Fibroblast of pulmonary artery (primary cell): Measurements from ENCODE around the gene IGFBP5.

ENCODE experiments used
- DNase-seq: peaks from one replicate; pipeline ENCODE4 v3.0.0-alpha.2; 2010; ENCODE audit warnings: low read depth
- H3K4me3 ChIP-seq: replicated peaks from 2 replicates; pipeline ENCODE4 v1.5.1; 2011; ENCODE audit warnings: low read depth, mild to moderate bottlenecking, control low read depth, low read length, moderate library complexity
- TF ChIP-seq, protein P1 (sequence below): IDR thresholded peaks from 2 replicates; pipeline ENCODE4 v1.5.1; 2011; ENCODE audit warnings: mild to moderate bottlenecking, control low read depth, low read length, inconsistent platforms; ENCODE audit errors: missing control alignments

Gene IGFBP5

DNA sequence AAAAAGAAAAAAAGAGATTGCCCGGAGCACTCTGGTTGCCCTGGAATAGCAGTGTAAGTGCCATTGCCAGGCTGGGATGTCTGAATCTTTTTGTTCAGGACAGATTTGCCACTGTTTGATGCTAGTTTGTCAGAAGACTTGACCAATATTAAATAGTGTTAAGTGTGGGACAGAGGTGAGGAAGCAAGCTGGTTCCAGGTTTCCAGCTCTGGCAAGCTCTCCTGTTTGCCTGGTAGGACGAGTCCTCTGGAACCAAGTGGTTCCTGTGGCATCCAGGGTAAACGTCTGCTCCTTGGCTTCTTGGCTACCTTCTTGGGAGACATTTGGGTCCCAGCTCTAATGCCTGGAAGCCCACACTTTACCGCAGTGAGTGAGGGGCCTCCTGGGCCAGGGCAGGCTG is 20.8 kb upstream of the IGFBP5 start:
- H3K4me3 ChIP-seq: no peak overlapping the region
- no peak for DNase-seq
- TF ChIP-seq, protein P1, sequence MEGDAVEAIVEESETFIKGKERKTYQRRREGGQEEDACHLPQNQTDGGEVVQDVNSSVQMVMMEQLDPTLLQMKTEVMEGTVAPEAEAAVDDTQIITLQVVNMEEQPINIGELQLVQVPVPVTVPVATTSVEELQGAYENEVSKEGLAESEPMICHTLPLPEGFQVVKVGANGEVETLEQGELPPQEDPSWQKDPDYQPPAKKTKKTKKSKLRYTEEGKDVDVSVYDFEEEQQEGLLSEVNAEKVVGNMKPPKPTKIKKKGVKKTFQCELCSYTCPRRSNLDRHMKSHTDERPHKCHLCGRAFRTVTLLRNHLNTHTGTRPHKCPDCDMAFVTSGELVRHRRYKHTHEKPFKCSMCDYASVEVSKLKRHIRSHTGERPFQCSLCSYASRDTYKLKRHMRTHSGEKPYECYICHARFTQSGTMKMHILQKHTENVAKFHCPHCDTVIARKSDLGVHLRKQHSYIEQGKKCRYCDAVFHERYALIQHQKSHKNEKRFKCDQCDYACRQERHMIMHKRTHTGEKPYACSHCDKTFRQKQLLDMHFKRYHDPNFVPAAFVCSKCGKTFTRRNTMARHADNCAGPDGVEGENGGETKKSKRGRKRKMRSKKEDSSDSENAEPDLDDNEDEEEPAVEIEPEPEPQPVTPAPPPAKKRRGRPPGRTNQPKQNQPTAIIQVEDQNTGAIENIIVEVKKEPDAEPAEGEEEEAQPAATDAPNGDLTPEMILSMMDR: no peak

DNA sequence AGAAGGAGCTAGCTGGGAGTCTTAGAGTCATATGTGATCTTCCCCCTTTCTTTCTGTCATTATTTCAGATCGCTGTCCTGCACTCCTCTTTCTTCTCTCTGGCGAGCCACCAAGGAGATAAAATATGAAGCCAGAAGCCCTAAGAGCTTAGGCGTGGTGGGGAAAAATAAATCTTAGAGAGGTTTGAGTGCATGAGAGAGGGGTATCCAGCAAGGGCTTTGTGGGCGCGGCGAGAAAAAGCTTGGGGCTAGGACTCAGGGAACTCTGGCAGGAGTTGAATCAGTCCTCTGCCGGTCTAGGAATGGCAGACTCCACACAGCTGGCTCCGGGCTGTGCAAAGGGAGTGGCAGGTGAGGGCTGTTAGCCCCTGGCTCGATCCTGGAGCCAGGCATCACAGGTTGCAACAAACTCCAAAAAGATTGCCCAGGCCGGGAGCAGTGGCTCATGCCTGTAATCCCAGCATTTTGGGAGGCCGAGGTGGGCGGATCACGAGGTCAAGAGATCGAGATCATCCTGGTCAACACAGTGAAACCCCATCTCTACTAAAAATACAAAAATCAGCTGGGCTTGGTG is 20.1 kb upstream of the IGFBP5 start:
- no peak for DNase-seq
- TF ChIP-seq, protein P1: no peak
- no peak overlapping the region for H3K4me3 ChIP-seq

DNA sequence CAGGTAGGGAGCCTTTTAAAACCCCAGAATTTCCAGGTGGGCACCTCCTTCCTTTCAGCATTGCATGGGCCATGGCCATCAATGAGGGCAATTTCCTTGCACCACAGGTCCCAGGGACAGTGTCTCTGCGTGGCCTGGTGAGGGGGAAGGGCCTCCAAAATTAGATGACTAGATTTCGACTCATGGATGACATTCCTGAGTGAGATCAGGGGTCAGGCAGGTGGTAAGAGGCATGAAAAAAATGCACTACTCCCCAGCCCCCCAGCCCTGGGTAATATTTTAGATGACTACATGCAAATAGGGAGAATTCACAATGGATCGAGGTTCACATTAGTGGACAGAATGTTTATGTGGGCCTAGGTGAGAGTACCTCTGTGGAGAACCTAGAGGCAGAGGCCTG is 19.0 kb upstream of the IGFBP5 start:
- H3K4me3 ChIP-seq: no peak overlapping the region
- no peak for DNase-seq
- TF ChIP-seq, protein P1: no peak

DNA sequence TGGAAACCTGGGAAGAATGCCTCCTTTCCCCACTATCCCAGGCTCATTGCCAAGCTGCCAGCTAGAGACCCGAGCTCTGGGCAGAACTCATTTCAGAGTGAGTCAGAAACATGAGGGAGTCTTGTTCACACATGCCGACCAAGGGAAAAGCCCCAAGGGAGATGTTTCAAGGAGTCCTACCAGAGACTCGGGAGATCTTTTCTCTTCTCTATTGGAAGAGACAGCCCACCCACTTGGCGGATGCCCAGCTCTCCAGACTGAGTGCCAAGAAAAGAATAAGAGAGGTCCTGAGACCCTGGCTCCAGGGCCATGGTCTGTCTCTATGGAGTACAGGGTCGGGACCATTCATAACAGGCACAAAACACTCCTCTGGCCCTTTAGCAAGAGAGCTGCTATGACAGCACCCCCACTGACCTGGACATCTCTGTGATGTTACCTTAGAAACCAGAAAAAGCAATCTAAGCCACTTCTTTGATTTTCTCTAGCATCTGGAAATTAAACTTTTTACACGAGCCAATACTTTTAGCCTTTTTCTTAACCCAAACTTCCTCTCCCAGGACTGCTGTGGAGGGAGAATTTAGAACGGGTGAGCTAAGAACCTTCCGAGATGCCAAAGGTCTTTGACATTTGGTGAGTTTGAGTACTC is 18.5 kb upstream of the IGFBP5 start:
- peak; percentile 81 for DNase-seq
- TF ChIP-seq, protein P1: no peak
- no peak overlapping the region for H3K4me3 ChIP-seq

DNA sequence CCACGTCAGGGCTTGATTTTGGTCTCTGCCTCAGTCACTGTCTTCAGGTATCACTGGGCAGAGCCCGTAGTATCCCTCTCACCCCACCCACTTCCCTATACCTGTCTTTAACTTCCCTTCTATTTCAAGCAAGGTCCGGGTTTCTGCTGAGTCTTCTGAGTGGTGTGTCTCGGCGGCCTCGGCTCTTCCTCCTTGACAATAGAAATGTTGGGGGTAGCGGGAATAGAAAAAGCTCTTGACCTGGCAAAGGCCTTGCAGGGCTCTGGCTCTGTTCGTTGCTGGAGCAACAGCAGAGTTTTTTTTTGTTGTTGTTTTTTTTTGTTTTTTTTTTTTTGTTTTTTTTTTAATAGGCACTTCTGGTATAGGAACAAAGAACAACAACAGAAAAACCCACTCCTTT is 16.0 kb upstream of the IGFBP5 start:
- TF ChIP-seq, protein P1: no peak
- H3K4me3 ChIP-seq: no peak overlapping the region
- no peak for DNase-seq

DNA sequence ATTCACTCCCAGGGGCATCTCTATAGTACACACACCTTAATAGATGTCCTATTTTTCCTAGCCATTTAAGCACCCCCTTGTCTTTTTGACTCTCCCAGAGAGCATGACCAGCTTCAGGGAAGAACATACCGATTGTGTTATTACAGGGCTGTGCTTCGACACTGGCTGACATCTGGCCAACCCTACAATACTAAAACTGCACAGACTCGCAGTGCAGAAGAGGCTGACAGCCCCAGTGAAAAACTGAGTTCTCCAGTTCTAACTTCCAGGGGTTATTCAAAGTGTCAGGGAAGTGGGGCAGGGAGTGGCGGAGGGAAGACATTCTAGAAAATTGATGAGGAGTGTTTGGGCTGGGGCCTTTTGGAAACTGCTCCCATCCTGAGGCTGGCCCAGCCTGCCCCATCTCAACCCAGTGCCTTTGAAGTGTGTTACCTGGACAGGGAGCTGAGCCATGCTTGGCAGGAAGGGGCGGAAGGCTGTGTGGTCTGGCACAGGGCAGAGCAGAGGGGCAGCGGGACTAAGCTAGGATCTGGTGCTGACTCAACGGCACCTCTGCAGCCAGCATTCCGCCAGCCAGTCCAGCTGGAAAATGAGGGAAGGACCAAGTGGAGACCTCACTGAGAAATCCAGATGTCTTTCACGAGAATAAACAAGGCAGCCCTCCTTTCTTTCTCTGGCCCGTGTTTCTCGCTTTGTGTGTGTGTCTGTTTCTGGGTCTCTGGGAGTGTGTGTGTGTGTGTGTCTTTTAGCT is 15.4 kb upstream of the IGFBP5 start:
- TF ChIP-seq, protein P1: no peak
- no peak overlapping the region for H3K4me3 ChIP-seq
- peak; percentile 23 for DNase-seq

DNA sequence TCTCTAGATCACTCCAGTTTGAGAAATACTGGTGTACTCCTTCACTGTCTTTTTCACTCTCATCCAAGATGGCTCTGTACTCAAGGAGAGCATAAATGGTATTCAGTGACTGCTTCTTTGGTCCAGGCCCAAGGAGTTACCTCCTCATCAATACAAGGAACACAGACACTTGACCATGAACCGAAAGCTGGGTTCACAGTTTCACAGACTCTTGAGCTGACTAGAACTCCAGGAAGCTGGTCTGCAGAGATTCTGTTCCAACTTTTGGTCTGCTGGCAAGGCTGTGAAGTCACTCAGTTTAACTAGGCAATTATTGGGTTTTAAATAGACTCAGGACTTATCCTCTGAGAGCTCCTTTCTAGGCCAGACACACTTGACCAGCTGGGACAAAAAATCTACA is 7.4 kb upstream of the IGFBP5 start:
- H3K4me3 ChIP-seq: no peak overlapping the region
- no peak for DNase-seq
- TF ChIP-seq, protein P1: no peak
